ENCODE results near the gene RALGDS.
A peak's percentile ranks its signal among the peaks of the same experiment; 100 is the strongest.

DNA sequence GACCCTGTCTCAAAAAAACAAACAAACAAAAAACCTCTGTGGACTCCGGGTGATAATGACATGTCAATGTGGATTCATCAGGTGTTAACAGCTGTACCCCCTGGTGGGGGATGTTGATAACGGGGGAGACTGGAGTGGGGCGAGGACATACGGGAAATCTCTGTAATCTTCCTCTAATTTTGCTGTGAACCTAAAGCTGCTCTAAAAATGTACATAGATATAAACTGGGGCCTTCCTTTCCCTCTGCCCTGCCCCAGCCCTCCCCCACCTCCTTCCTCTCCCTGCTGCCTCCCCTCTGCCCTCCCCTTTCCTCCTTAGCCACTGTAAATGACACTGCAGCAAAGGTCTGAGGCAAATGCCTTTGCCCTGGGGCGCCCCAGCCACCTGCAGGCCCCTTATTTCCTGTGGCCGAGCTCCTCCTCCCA is 60.6 kb downstream of the RALGDS start:
- peak in 1 of 2 experiments; percentile 63; a peak in 1 of 4 replicates for TF ChIP-seq HDAC1 (IDR thresholded peaks at IDR 0.05)
- TF ChIP-seq ASH1L (IDR thresholded peaks at IDR 0.05; ENCODE audit: borderline replicate concordance, low read depth, partially characterized antibody), result no peak
- TF ChIP-seq, protein P1, sequence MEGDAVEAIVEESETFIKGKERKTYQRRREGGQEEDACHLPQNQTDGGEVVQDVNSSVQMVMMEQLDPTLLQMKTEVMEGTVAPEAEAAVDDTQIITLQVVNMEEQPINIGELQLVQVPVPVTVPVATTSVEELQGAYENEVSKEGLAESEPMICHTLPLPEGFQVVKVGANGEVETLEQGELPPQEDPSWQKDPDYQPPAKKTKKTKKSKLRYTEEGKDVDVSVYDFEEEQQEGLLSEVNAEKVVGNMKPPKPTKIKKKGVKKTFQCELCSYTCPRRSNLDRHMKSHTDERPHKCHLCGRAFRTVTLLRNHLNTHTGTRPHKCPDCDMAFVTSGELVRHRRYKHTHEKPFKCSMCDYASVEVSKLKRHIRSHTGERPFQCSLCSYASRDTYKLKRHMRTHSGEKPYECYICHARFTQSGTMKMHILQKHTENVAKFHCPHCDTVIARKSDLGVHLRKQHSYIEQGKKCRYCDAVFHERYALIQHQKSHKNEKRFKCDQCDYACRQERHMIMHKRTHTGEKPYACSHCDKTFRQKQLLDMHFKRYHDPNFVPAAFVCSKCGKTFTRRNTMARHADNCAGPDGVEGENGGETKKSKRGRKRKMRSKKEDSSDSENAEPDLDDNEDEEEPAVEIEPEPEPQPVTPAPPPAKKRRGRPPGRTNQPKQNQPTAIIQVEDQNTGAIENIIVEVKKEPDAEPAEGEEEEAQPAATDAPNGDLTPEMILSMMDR (IDR thresholded peaks at IDR 0.05 in 2 of 3, conservative IDR thresholded peaks at IDR 0.05 in 1 of 3; ENCODE audit: insufficient read depth in 2 of 3, low read depth in 1 of 3, low read length in 3 of 3), result 0 out of 6 replicates have a peak, but pooled peaks of 1 of the 3 experiments have one; percentile 9
- TF ChIP-seq POLR3A (IDR thresholded peaks at IDR 0.05; ENCODE audit: borderline replicate concordance, extremely low read depth, insufficient read depth, insufficient read length), result no peak
- no peak for TF ChIP-seq BRCA1 (IDR thresholded peaks at IDR 0.05)
- no peak for TF ChIP-seq BRCA1 (CRISPR knock-in tag; IDR thresholded peaks at IDR 0.05)
- TF ChIP-seq, protein P2, sequence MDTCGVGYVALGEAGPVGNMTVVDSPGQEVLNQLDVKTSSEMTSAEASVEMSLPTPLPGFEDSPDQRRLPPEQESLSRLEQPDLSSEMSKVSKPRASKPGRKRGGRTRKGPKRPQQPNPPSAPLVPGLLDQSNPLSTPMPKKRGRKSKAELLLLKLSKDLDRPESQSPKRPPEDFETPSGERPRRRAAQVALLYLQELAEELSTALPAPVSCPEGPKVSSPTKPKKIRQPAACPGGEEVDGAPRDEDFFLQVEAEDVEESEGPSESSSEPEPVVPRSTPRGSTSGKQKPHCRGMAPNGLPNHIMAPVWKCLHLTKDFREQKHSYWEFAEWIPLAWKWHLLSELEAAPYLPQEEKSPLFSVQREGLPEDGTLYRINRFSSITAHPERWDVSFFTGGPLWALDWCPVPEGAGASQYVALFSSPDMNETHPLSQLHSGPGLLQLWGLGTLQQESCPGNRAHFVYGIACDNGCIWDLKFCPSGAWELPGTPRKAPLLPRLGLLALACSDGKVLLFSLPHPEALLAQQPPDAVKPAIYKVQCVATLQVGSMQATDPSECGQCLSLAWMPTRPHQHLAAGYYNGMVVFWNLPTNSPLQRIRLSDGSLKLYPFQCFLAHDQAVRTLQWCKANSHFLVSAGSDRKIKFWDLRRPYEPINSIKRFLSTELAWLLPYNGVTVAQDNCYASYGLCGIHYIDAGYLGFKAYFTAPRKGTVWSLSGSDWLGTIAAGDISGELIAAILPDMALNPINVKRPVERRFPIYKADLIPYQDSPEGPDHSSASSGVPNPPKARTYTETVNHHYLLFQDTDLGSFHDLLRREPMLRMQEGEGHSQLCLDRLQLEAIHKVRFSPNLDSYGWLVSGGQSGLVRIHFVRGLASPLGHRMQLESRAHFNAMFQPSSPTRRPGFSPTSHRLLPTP (IDR thresholded peaks at IDR 0.05; ENCODE audit: borderline replicate concordance, extremely low read depth, insufficient read length), result no peak
- no peak for TF ChIP-seq ZNF140 (CRISPR knock-in tag; IDR thresholded peaks at IDR 0.05)
- no peak for TF ChIP-seq MYC (IDR thresholded peaks at IDR 0.05; ENCODE audit: low read depth, low read length)
- TF ChIP-seq MYC (CRISPR knock-in tag; IDR thresholded peaks at IDR 0.05; ENCODE audit: borderline replicate concordance, low read depth), result no peak
- no peak for TF ChIP-seq HNRNPL (IDR thresholded peaks at IDR 0.05; ENCODE audit: low read depth, low read length)
- TF ChIP-seq SMARCE1 (IDR thresholded peaks at IDR 0.05), result no peak
- TF ChIP-seq, protein P3, sequence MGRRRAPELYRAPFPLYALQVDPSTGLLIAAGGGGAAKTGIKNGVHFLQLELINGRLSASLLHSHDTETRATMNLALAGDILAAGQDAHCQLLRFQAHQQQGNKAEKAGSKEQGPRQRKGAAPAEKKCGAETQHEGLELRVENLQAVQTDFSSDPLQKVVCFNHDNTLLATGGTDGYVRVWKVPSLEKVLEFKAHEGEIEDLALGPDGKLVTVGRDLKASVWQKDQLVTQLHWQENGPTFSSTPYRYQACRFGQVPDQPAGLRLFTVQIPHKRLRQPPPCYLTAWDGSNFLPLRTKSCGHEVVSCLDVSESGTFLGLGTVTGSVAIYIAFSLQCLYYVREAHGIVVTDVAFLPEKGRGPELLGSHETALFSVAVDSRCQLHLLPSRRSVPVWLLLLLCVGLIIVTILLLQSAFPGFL (CRISPR knock-in tag; IDR thresholded peaks at IDR 0.05), result no peak
- no peak for TF ChIP-seq CBX5 (IDR thresholded peaks at IDR 0.05; ENCODE audit: borderline replicate concordance, low read depth)
